Subcutaneous adipose tissue (tissue), 4 donors: ENCODE measurements around the gene WDR88. TPM values are rescaled to one million over a fixed set of nuclear protein-coding genes. Genes with fewer than 3 reads are reported as not detected.

ENCODE experiments used
- CTCF ChIP-seq: fragments of 450-650 bp; IDR thresholded peaks from one replicate; pipeline ENCODE4 v1.5.1; 2016; ENCODE audit warnings: low read depth, mild to moderate bottlenecking, control low read depth, antibody characterized with exemption, moderate library complexity
- total RNA-seq, 4 donors: library from RNA; depleted of rRNA; stranded (reverse); fragments of >200 nt; gene quantifications; one replicate each; pipeline ENCODE4 v1.1.0, GENCODE V29; 2016

WDR88 gene
- total RNA-seq, 4 donors from 2014 or later: not detected

DNA sequence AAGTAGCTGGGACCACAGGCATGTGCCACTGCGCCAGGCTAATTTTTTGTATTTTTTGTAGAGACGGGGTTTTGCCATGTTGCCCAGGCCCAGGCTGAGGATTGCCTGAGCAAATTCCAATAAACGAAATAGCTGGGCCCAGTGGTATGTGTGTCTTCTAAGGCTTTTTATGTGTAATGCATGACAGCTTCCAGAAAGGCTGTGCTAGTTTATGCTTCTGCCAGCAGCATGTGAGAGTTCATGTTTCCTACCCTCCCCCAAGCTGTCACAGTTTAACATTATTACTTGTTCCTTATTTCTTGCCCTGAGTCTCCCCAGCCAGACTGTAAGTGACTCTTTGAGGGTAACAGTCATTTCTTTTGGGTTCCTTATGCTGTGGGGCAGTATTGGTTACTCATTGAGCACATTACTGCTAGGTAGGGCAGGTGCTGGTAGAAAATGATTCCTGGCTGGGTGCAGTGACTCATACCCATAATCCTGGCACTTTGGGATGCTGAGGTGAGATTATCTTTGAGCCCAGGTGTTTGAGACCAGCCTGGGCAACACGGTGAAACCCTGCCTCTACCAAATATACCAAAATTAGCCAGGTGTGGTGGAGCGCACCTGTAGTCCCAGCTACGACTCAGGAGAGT lies 37.4 kb upstream of the WDR88 start:
- TF ChIP-seq CTCF: no peak

DNA sequence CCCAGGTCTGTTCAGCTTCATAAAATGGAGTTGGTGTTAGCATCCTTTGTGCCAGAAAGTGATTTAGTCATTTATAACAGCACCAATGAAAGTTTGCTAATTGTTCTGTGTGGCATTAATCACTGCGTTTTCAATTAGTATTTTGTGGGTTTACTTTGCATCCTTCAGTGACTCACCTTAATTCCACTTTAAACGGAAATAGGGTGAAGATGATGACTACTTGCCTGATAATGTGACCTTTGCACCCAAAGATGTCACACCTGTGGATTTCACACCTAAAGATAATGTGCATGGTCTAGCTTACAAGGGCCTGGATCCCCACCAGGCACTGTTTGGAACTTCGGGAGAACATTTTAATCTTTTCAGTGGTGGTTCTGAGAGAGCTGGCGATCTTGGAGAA lies 35.9 kb upstream of the WDR88 start:
- no peak for TF ChIP-seq CTCF

- TF ChIP-seq CTCF: no peak
These were observed 33.8 kb upstream of the WDR88 start for GRCh38 chr19:33098055-33098534.

GRCh38 chr19:33100894-33101644 lies 30.8 kb upstream of the WDR88 start:
- no peak for TF ChIP-seq CTCF

- no peak for TF ChIP-seq CTCF
These were observed 29.0 kb upstream of the WDR88 start for GRCh38 chr19:33102893-33103292.

- no peak for TF ChIP-seq CTCF
These were observed 23.8 kb upstream of the WDR88 start for GRCh38 chr19:33108161-33108560.

DNA sequence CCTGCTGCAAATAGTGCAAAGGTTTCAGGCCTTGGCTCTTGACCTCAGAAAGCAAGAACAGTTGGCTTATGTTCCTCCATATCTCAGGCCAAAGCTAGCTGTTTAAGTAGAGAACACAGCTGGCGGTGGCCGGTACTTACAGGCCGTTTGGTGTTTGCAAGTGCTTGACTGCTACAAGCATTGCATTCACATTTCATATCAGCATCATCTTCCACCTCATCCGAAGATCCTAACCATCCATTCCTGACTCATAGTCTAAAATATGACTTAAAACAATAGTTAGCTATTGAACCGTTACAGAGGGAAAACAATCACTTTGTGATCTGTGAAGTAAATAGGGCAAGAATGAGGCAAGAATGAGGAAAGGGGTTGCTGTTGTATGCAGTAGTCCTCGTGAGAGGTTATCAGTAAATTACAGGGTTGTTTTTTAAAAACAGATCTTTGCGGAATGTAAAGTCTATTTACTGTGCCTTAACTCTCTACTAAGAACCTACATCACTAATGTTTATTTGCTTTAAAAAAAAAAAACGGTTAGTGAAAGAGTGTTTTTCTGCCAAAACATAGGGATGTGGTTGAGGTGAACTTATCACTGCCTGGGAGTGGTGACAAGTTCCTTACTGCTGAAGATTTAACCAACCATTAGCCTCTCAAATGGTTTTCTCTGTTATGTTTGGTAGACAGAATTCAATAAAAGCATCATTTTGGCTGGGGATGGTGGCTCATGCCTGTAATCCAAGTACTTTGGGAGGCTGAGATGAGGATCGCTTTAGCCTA lies 21.6 kb upstream of the WDR88 start:
- TF ChIP-seq CTCF: no peak
